Measurements from ENCODE around the gene FARSB. TPM values are rescaled to one million over a fixed set of nuclear protein-coding genes. Genes with fewer than 3 reads are reported as not detected.

FARSB gene
- total RNA-seq, 2 donors from 2014 or later = 7.6 to 11.4 TPM

- Histone ChIP-seq H3K4me1 (no peaks in the 10 kb centered on the region), H3K4me3 (no peak overlapping the region), H3K36me3 (replicated peaks in 1 of 2; ENCODE audit: insufficient read depth in 1 of 2, low read depth in 2 of 2) (no peaks in the 10 kb centered on the region), H3K27me3 (no peaks in the 10 kb centered on the region), H3K27ac (no peak overlapping the region), H3K9me3 (no peaks in the 10 kb centered on the region)
- no peak for TF ChIP-seq CTCF (IDR thresholded peaks at IDR 0.05)
- TF ChIP-seq POLR2A (IDR thresholded peaks at IDR 0.05) = no peak
- ATAC-seq (no peak), DNase-seq (no peak)
- intact Hi-C loops (cut with DNase I) = no loop called here
- 69 to 88% methylated on average over 4 of the region's 4 CpGs for WGBS, 2 donors
Observed at GRCh38 chr2:222523783-222524544, 131.9 kb downstream of the FARSB start.

DNA sequence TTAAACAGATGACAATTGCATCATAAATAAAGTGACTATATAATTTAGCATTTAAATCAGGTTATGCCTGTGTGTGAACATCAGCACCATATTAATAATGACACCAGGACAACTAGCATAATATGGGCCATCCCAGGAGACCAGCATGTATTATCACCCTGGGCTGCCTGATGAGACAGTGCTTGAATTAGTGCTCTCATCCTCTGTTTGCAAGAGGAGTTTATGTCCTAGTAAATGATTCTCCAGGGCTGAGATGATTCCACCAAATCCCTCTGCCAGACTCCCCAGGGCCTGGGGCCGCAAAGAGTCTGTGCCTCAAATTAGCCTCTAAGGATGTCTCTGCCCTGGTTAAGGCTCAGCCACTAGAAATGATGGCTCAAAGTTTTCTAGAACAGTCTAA is 133.8 kb downstream of the FARSB start:
- TF ChIP-seq POLR2A (IDR thresholded peaks at IDR 0.05) (no peak), CTCF (IDR thresholded peaks at IDR 0.05) (no peak)
- no peaks in the 10 kb centered on the region for H3K4me1 ChIP-seq
- H3K27ac ChIP-seq = no peak overlapping the region
- H3K36me3 ChIP-seq (replicated peaks in 1 of 2; ENCODE audit: insufficient read depth in 1 of 2, low read depth in 2 of 2) = no peaks in the 10 kb centered on the region
- intact Hi-C loops (cut with DNase I) = no loop called here
- no peaks in the 10 kb centered on the region for H3K27me3 ChIP-seq
- no peak for ATAC-seq
- H3K4me3 ChIP-seq = no peak overlapping the region
- H3K9me3 ChIP-seq = no peaks in the 10 kb centered on the region
- no peak for DNase-seq
- WGBS, 2 donors = 30 to 100% methylated on average over 1 of the region's 1 CpG

- WGBS, 2 donors = 48 to 61% methylated on average over 3 of the region's 3 CpGs
- Histone ChIP-seq H3K9me3 (no peaks in the 10 kb centered on the region), H3K36me3 (replicated peaks in 1 of 2; ENCODE audit: insufficient read depth in 1 of 2, low read depth in 2 of 2) (no peaks in the 10 kb centered on the region), H3K27me3 (no peaks in the 10 kb centered on the region), H3K27ac (no peak overlapping the region), H3K4me1 (no peaks in the 10 kb centered on the region), H3K4me3 (no peak overlapping the region)
- no peak for TF ChIP-seq CTCF (IDR thresholded peaks at IDR 0.05)
- no peak for TF ChIP-seq POLR2A (IDR thresholded peaks at IDR 0.05)
- intact Hi-C loops (cut with DNase I) = no loop called here
- DNase-seq (no peak), ATAC-seq (no peak)
Observed at GRCh38 chr2:222521099-222521498, 134.8 kb downstream of the FARSB start.

Other genes starting within 250 kb of the FARSB start
- 1 to 10 TPM; 4.0 to 4.9 TPM for gene SGPP2, start 231.5 kb downstream of the FARSB start, total RNA-seq
- gene MOGAT1, start 15.6 kb upstream of the FARSB start, total RNA-seq = 1 to 10 TPM in 1 of 2 donors, not detected in 1; 1.8 TPM
- gene ACSL3, start 204.9 kb upstream of the FARSB start, total RNA-seq = 10 to 100 TPM; 24.6 to 60.0 TPM

Data from body of pancreas (tissue), 4 donors.